Measurements from ENCODE around the gene POLD3.

The POLD3 gene

DNA sequence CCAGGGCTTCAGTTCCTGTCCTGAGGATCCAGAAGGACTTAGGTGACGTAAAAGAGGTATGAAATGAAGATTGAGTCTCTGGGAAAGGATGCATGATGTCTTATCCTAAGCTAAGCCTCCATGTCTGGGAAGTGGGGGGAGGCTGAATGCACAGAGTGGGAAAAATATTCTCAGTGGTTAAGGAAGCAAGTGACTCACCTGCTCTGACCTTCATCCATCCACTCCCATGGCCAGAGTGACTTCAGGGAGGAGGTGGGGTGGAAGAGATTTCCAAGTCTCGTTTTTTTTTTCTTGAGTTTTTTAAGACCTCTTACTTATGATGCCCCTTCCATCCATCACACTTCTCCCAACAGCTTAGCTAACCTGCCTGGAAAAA lies 32.5 kb upstream of the POLD3 start:
- Histone ChIP-seq H3K36me3 (ENCODE audit: insufficient read depth, low read length) (no peaks in the 10 kb centered on the region), H3K9me3 (ENCODE audit: low read depth, low read length) (no peaks in the 10 kb centered on the region; the same call in 1 of the 2 replicates), H3K4me3 (no peak overlapping the region), H3K9ac (ENCODE audit: insufficient read length) (no peak overlapping the region), H3K27ac (no peak overlapping the region)
- TF ChIP-seq EZH2 (IDR thresholded peaks at IDR 0.05) (no peak), FOXP2 (optimal IDR thresholded peaks at IDR 0.05; ENCODE audit: control extremely low read depth, extremely low read length, insufficient read depth) (no peak), POLR2AphosphoS5 (IDR thresholded peaks at IDR 0.05; ENCODE audit: borderline replicate concordance, low read depth, low read length) (no peak)
- DNase-seq (ENCODE audit: low read depth, low spot score): no peak

DNA sequence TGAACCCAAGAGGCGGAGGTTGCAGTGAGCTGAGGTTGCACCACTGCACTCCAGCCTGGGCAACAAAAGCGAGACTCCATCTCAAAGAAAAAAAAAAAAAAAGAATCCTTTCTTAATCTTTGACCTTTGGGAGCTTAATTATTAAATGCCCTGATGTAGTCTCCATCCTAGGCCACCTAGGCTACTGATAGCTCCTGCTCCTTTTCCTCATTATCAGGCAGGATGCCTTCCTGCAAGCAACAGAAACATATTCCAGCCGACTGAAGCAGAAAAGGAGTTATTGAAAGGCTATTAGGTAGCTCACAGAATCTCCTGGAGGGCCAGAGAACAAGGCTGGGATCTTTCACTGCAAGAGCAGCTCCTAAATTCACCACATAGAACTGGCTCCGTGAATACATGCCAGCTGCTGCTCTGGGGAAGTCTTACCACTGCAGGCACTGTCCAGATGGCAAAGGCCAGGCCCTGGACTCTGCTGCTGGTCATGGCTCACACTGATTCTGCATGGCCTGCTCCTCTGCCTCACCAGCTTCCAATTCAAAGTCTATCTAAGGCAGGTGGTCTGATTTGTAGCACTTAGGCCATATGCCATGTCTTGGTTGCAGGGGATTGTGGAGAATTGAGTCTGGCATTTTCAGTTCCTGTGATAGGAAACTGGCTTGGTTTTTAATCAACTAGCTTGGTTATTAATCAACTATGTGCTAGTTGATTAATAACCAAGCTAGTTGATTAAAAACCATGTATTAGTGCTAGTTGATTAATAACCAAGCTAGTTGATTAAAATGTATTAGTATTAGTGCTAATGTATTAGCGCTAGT lies 26.0 kb upstream of the POLD3 start:
- DNase-seq (ENCODE audit: low read depth, low spot score): no peak
- no peak overlapping the region for H3K27ac ChIP-seq
- no peaks in the 10 kb centered on the region; the same call in 1 of the 2 replicates for H3K9me3 ChIP-seq (ENCODE audit: low read depth, low read length)
- TF ChIP-seq EZH2 (IDR thresholded peaks at IDR 0.05) (no peak), FOXP2 (optimal IDR thresholded peaks at IDR 0.05; ENCODE audit: control extremely low read depth, extremely low read length, insufficient read depth) (no peak), POLR2AphosphoS5 (IDR thresholded peaks at IDR 0.05; ENCODE audit: borderline replicate concordance, low read depth, low read length) (no peak)
- no peak overlapping the region for H3K9ac ChIP-seq (ENCODE audit: insufficient read length)
- H3K36me3 ChIP-seq (ENCODE audit: insufficient read depth, low read length): no peaks in the 10 kb centered on the region
- no peak overlapping the region for H3K4me3 ChIP-seq

GRCh38 chr11:74568028-74568427 lies 24.4 kb upstream of the POLD3 start:
- DNase-seq (ENCODE audit: low read depth, low spot score): no peak
- Histone ChIP-seq H3K27ac (no peak overlapping the region), H3K4me3 (no peak overlapping the region), H3K9me3 (ENCODE audit: low read depth, low read length) (no peaks in the 10 kb centered on the region), H3K36me3 (ENCODE audit: insufficient read depth, low read length) (no peaks in the 10 kb centered on the region), H3K9ac (ENCODE audit: insufficient read length) (no peak overlapping the region)
- TF ChIP-seq FOXP2 (optimal IDR thresholded peaks at IDR 0.05; ENCODE audit: control extremely low read depth, extremely low read length, insufficient read depth) (no peak), POLR2AphosphoS5 (IDR thresholded peaks at IDR 0.05; ENCODE audit: borderline replicate concordance, low read depth, low read length) (no peak)

- no peak overlapping the region for H3K4me3 ChIP-seq
- peak overlapping the region; percentile 52 for H3K27ac ChIP-seq
- TF ChIP-seq EZH2 (IDR thresholded peaks at IDR 0.05): no peak
- H3K9ac ChIP-seq (ENCODE audit: insufficient read length): no peak overlapping the region
- no peaks in the 10 kb centered on the region for H3K36me3 ChIP-seq (ENCODE audit: insufficient read depth, low read length)
- H3K9me3 ChIP-seq (ENCODE audit: low read depth, low read length): no peaks in the 10 kb centered on the region
- DNase-seq (ENCODE audit: low read depth, low spot score): peak; percentile 57
These were observed 21.9 kb upstream of the POLD3 start for GRCh38 chr11:74570266-74571061.

- H3K36me3 ChIP-seq (ENCODE audit: insufficient read depth, low read length): no peaks in the 10 kb centered on the region
- no peak overlapping the region for H3K4me3 ChIP-seq
- H3K9me3 ChIP-seq (ENCODE audit: low read depth, low read length): no peaks in the 10 kb centered on the region
- H3K27ac ChIP-seq: peak overlapping the region; percentile 52
- no peak overlapping the region for H3K9ac ChIP-seq (ENCODE audit: insufficient read length)
- TF ChIP-seq FOXP2 (optimal IDR thresholded peaks at IDR 0.05; ENCODE audit: control extremely low read depth, extremely low read length, insufficient read depth) (no peak), EZH2 (IDR thresholded peaks at IDR 0.05) (no peak), POLR2AphosphoS5 (IDR thresholded peaks at IDR 0.05; ENCODE audit: borderline replicate concordance, low read depth, low read length) (no peak)
- no peak for DNase-seq (ENCODE audit: low read depth, low spot score)
These were observed 21.4 kb upstream of the POLD3 start for GRCh38 chr11:74571062-74571399.

DNA sequence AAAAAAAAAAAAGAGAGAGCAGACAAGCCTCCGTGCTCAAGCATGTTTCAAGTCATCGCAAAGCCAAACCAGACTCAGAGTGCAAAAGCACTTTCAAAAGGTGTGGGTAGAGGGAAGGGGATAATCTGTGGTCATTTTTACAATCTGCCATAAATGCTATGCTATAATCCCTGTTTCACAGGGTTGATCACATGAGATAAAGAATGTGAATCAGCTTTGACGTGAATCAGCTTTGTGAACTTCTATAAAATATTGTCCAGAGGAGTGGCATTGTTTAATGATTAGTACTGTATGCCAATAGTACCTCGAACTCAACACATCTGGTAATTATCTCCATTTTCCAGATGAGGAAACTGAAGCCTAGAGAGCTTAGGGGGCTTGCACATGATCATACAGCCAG lies 20.0 kb upstream of the POLD3 start:
- Histone ChIP-seq H3K9me3 (ENCODE audit: low read depth, low read length) (no peaks in the 10 kb centered on the region), H3K9ac (ENCODE audit: insufficient read length) (no peak overlapping the region), H3K36me3 (ENCODE audit: insufficient read depth, low read length) (no peaks in the 10 kb centered on the region), H3K27ac (no peak overlapping the region), H3K4me3 (no peak overlapping the region)
- DNase-seq (ENCODE audit: low read depth, low spot score): no peak
- TF ChIP-seq FOXP2 (optimal IDR thresholded peaks at IDR 0.05; ENCODE audit: control extremely low read depth, extremely low read length, insufficient read depth): no peak

- Histone ChIP-seq H3K9ac (ENCODE audit: insufficient read length) (no peak overlapping the region), H3K27ac (no peak overlapping the region), H3K4me3 (no peak overlapping the region), H3K36me3 (ENCODE audit: insufficient read depth, low read length) (no peaks in the 10 kb centered on the region), H3K9me3 (ENCODE audit: low read depth, low read length) (no peaks in the 10 kb centered on the region)
- TF ChIP-seq EZH2 (IDR thresholded peaks at IDR 0.05): no peak
- no peak for TF ChIP-seq POLR2AphosphoS5 (IDR thresholded peaks at IDR 0.05; ENCODE audit: borderline replicate concordance, low read depth, low read length)
- TF ChIP-seq FOXP2 (optimal IDR thresholded peaks at IDR 0.05; ENCODE audit: control extremely low read depth, extremely low read length, insufficient read depth): no peak
- DNase-seq (ENCODE audit: low read depth, low spot score): no peak
These were observed 17.8 kb upstream of the POLD3 start for GRCh38 chr11:74574563-74574962.

- Histone ChIP-seq H3K9me3 (ENCODE audit: low read depth, low read length) (no peaks in the 10 kb centered on the region), H3K36me3 (ENCODE audit: insufficient read depth, low read length) (no peaks in the 10 kb centered on the region), H3K27ac (no peak overlapping the region), H3K4me3 (no peak overlapping the region), H3K9ac (ENCODE audit: insufficient read length) (no peak overlapping the region)
- DNase-seq (ENCODE audit: low read depth, low spot score): no peak
- TF ChIP-seq POLR2AphosphoS5 (IDR thresholded peaks at IDR 0.05; ENCODE audit: borderline replicate concordance, low read depth, low read length) (no peak), FOXP2 (optimal IDR thresholded peaks at IDR 0.05; ENCODE audit: control extremely low read depth, extremely low read length, insufficient read depth) (no peak), EZH2 (IDR thresholded peaks at IDR 0.05) (no peak)
These were observed 16.4 kb upstream of the POLD3 start for GRCh38 chr11:74575999-74576398.
